MG63 (cell line): ENCODE data around the gene LRRC8D. TPM values are rescaled to one million over a fixed set of nuclear protein-coding genes. Genes with fewer than 3 reads are reported as not detected.

Experiments used
- DNase-seq: peaks from one replicate; pipeline ENCODE4 v3.0.0-alpha.2; 2020
- H3K27me3 ChIP-seq: fragments of 250-450 bp; sonication (Bioruptor Pico); 2 replicates; pipeline ENCODE4 v1.5.1; 2020; ENCODE audit warnings: mild to moderate bottlenecking, moderate library complexity
- H3K36me3 ChIP-seq: fragments of 250-450 bp; sonication (Bioruptor Pico); 2 replicates; pipeline ENCODE4 v1.5.1; 2020; ENCODE audit warnings: mild to moderate bottlenecking, moderate library complexity
- H3K4me3 ChIP-seq: fragments of 250-450 bp; sonication (Bioruptor Pico); 2 replicates; pipeline ENCODE4 v1.5.1; 2020; ENCODE audit warnings: mild to moderate bottlenecking, moderate library complexity
- H3K9me3 ChIP-seq: fragments of 250-450 bp; sonication (Bioruptor Pico); 2 replicates; pipeline ENCODE4 v1.5.1; 2020; ENCODE audit warnings: mild to moderate bottlenecking, moderate library complexity
- total RNA-seq: library from RNA; depleted of rRNA; stranded (reverse); fragments of >200 nt; shearing (Covaris generic); gene quantifications from 2 replicates; pipeline ENCODE4 v1.2.3, GENCODE V29; 2014; ENCODE audit warnings: low replicate concordance

Gene LRRC8D
- total RNA-seq, 1 experiment from 2014 or later: 21.5 TPM

DNA sequence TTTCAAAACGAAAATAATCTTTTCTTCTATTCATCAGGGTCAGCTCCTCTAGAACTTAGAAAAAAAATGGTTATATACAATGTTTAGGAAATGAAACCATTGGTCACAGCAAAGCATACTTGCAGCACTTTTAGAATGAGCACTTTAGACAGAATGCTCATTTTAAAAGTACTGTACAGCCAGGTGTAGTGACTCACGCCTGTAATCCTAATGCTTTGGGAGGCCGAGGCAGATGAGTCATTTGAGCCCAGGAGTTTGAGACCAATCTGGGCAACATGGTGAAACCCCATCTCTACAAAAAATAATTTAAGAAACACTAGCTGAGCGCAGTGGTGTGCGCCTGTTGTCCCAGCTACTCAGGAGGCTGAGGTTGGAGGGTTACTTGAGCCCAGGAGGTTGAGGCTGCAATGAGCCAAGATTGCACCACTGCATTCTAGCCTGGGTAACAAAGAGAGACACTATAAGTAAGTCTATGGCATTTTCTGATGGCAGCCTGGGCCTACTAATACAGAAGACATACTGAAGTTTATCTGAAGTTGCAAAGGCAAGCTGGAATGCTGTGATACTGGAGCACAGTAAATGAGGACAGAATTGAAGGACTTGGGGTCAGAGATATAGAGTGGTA is 125.1 kb downstream of the LRRC8D start:
- Histone ChIP-seq H3K9me3 (no peaks in the 10 kb centered on the region), H3K36me3 (no peaks in the 10 kb centered on the region), H3K4me3 (no peak overlapping the region), H3K27me3 (no peaks in the 10 kb centered on the region)
- DNase-seq: peak; percentile 41

DNA sequence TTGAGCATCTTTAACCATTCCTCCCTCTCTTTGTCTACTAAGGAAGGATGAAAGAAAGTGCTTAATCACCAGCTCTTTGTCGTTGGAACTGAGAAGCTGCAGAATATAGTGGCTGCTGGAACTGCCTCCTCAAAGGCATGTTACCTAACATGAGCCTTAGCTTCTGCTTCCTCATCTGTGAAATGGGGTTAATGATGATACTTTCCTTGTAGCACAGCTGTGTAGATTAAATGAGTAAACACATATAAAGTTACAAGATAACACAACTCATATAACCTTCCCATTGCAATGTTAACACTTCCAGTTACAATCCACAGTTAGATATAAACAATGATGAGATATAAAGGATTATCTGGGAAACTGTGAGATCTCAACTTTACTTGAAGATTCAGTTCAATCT is 125.7 kb downstream of the LRRC8D start:
- no peak overlapping the region for H3K4me3 ChIP-seq
- H3K9me3 ChIP-seq: no peaks in the 10 kb centered on the region
- no peaks in the 10 kb centered on the region for H3K27me3 ChIP-seq
- DNase-seq: no peak
- H3K36me3 ChIP-seq: no peaks in the 10 kb centered on the region

DNA sequence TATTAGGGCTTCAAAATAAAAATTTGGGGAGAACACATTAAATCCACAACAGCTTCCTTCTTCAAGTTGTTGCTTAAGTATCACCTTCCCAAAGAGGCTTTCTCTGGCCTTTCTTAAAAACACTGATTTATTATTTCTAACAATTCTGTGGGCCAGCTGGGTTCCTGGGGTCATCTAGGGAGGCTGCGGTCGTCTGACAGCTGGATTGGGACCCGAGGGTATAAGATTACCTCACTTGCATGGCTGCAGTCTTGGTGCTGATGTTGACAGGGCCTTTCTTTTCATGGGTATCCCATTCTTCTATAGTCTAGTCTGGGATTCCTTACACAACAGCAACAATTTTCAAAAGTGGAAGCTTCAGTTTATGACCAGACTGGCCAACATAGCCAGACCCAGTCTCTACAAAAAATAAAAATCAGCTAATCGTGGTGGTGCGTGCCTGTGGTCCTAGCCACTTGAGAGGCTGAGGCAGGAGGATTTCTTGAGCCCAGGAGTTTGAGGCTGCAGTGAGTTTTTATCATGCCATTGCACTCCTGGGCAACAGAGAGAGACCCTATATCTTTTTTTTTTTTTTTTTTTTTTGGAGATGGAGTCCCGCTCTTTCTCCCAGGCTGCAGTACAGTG is 128.0 kb downstream of the LRRC8D start:
- Histone ChIP-seq H3K36me3 (no peaks in the 10 kb centered on the region), H3K27me3 (no peaks in the 10 kb centered on the region), H3K4me3 (no peak overlapping the region), H3K9me3 (no peaks in the 10 kb centered on the region)
- no peak for DNase-seq

DNA sequence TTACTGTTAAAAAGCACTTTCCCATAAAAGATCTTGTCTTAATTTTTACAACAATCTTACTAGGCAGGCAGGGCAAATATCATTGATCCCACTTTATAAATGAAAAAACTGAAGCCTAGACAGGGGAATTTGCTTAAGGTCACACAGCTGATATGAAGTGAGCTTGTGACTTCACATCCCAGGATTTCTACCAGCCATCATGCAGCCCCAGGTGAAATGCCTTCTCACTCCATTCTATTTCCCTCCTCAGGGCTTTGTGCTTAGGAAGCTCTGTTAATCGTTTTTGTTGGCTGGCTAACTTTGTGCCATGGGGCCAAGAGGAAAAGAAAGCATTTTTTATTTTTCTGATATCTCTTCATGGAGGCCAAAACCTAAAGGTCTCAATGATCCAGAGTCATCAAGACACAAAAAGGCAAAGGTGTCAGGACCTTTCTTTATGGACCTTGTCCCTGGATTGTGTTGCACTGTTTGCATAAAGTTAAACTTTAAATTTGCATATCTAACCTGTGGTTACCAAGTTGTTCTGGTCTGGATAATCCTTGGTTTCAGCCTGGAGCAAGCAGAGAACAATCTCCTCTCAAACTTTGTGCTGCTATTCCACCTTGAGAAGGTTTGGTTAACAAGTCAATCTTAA is 129.3 kb downstream of the LRRC8D start:
- no peaks in the 10 kb centered on the region for H3K9me3 ChIP-seq
- no peaks in the 10 kb centered on the region for H3K27me3 ChIP-seq
- no peak for DNase-seq
- no peaks in the 10 kb centered on the region for H3K36me3 ChIP-seq
- no peak overlapping the region for H3K4me3 ChIP-seq

GRCh38 chr1:89950703-89951102 is 129.9 kb downstream of the LRRC8D start:
- Histone ChIP-seq H3K4me3 (no peak overlapping the region), H3K27me3 (no peaks in the 10 kb centered on the region), H3K36me3 (no peaks in the 10 kb centered on the region), H3K9me3 (no peaks in the 10 kb centered on the region)
- DNase-seq: no peak

GRCh38 chr1:89951766-89952604 is 131.2 kb downstream of the LRRC8D start:
- Histone ChIP-seq H3K4me3 (no peak overlapping the region), H3K36me3 (no peaks in the 10 kb centered on the region), H3K9me3 (no peaks in the 10 kb centered on the region), H3K27me3 (no peaks in the 10 kb centered on the region)
- no peak for DNase-seq

DNA sequence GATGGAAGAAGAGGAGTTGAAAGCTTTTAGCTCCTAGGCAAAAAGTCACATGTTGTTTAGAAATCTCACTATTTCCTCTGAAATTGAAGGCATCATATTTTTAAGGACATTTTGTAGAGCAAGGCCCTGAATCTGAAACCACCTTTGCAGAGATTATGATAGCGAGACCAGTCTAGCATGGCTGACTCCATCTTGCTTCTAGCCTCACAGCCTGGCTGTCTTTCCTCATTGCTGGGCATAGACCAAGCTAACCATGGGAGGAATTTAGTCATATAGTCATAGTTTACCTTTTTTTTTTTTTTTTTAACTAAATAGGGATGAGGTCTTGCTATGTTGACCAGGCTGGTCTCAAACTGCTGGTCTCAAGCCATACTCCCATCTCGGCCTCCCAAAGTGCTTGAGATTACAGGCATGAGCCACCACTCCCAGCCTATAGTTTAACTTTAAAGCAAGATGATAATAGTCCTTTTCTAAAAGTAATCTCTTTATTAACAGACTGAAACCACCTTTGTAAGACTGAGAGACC is 131.8 kb downstream of the LRRC8D start:
- no peak overlapping the region for H3K4me3 ChIP-seq
- DNase-seq: peak; percentile 2
- H3K36me3 ChIP-seq: no peaks in the 10 kb centered on the region
- H3K27me3 ChIP-seq: no peaks in the 10 kb centered on the region
- H3K9me3 ChIP-seq: no peaks in the 10 kb centered on the region

GRCh38 chr1:89953131-89953626 is 132.3 kb downstream of the LRRC8D start:
- no peaks in the 10 kb centered on the region for H3K27me3 ChIP-seq
- no peaks in the 10 kb centered on the region for H3K36me3 ChIP-seq
- H3K9me3 ChIP-seq: no peaks in the 10 kb centered on the region
- no peak overlapping the region for H3K4me3 ChIP-seq
- DNase-seq: peak; percentile 91

GRCh38 chr1:89953929-89954328 is 133.1 kb downstream of the LRRC8D start:
- DNase-seq: peak; percentile 12
- no peaks in the 10 kb centered on the region for H3K36me3 ChIP-seq
- H3K27me3 ChIP-seq: no peaks in the 10 kb centered on the region
- H3K4me3 ChIP-seq: no peak overlapping the region
- peaks cover 2% of the 10 kb centered on the region; the same call in 1 of the 2 replicates for H3K9me3 ChIP-seq

DNA sequence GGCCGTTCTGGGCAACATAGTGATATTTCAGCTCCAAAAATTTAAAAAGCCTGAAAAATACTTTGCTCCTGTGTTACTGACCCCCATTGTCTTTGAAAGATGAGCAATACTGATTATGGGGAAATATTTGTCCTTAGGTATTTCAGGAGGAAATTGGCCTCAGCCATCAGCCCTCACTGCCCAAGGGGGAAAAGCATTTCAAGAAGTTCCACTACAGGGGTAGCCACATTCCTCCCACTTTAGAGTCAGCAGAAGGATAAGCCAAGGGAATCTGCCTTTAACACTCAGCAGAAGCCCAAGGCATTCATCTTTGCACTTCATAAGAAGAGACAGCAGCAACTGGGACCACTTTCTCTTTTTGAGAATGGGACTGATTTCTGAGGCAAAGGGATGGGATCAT is 133.6 kb downstream of the LRRC8D start:
- Histone ChIP-seq H3K9me3 (peaks cover 4% of the 10 kb centered on the region; the same call in 1 of the 2 replicates), H3K27me3 (no peaks in the 10 kb centered on the region), H3K36me3 (no peaks in the 10 kb centered on the region), H3K4me3 (no peak overlapping the region)
- no peak for DNase-seq

DNA sequence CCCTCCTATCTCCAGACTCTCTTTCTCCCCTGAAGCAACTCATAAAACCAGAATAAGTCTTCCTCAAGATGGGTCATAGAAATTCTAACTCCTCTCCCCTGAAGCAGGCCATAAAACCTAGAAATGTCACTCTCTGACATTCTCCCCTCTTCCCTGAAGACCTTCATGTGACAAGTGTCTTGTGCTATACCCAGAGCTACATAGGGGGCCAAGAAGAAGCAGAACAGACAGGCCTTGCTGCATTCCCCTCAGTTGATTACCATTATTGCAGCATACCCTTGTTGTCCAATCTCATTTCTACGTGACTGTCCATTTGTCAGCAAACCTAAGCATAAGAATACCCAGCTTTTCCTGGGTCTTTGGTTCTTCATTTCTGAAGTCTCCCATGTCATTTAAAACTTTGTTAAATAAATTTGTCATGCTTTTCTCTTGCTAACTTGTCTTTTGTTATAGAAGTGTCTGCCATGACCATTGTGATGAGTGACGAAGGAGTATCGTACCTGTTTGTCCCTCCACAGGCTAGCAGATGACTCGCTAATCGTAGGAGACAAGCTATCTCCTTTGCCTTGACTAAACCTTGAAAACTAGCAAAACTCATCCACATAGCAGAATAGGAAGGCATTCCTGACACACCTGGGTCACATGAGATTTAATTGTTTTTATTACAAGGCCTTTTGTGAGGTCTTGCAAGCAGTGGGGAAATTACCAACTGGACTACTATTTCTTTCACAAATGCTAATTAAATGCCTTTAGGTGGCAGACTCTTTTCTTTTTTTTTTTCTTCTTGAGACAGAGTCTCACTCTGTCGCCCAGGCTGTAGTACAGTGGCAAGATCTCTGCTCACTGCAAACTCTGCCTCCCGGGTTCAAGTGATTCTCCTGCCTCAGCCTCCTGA is 134.7 kb downstream of the LRRC8D start:
- Histone ChIP-seq H3K27me3 (no peaks in the 10 kb centered on the region), H3K4me3 (no peak overlapping the region), H3K9me3 (peaks cover 5% of the 10 kb centered on the region; the same call in 1 of the 2 replicates), H3K36me3 (no peaks in the 10 kb centered on the region)
- no peak for DNase-seq

DNA sequence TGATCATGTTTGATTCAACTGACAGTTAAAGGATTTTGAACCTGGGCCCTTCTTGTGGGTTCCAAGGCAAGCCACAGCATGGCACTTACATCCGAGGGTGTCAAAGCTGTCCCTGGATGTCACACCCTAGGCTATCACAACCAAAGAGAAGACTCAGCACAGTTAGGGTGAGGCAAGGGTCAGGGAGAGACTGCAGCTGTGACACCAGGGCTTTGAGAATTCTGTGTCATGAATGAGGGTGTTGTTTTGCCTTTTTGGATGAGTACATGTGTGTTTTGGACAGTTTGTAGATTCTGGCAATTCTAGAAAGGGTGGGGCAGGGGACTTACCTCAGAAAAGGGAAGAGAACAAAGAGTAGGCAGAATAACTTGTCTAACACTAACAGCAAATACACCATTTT is 136.3 kb downstream of the LRRC8D start:
- no peaks in the 10 kb centered on the region for H3K27me3 ChIP-seq
- no peak overlapping the region for H3K4me3 ChIP-seq
- H3K36me3 ChIP-seq: no peaks in the 10 kb centered on the region
- DNase-seq: no peak
- H3K9me3 ChIP-seq: peaks cover 6% of the 10 kb centered on the region; the same call in 1 of the 2 replicates

DNA sequence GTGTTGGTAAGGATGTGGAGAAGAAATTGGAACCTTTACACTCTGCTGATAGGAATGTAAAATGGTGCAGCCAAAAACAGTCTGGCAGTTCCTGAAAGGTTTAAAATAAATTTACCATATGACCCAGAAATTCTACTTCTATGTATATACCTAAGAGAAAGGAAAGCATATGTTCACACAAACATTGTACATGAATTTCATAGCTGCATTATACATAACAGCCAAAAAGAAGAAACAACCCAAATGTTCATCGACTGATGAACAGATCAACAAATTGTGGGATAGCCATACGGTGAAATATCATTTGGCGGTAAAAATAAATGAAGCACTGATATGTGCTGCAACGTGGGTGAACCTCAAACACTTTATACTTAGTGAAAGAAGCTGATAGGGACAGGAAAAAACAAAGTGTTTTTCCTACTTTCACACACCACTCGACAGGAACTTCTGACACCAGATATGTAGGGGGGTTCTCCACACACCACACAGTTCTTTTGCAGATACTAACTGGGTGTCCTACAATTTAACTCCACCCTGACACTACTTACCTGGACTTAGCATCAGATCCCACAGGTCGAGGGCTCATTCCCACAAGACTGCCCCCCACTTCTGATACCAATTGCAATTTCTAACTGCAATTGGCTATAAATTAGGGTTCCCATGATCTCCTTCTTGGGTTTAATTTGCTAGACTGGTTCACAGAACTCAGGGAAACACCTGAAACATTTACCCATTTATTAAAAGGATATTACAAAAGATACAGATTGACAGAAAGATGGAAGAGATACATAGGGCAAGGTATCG is 138.2 kb downstream of the LRRC8D start:
- Histone ChIP-seq H3K9me3 (peaks cover 6% of the 10 kb centered on the region; the same call in 1 of the 2 replicates), H3K36me3 (no peaks in the 10 kb centered on the region), H3K27me3 (no peaks in the 10 kb centered on the region), H3K4me3 (no peak overlapping the region)
- no peak for DNase-seq

- Histone ChIP-seq H3K4me3 (no peak overlapping the region), H3K27me3 (no peaks in the 10 kb centered on the region), H3K36me3 (no peaks in the 10 kb centered on the region), H3K9me3 (peaks cover 6% of the 10 kb centered on the region; the same call in 1 of the 2 replicates)
- no peak for DNase-seq
These were observed 138.9 kb downstream of the LRRC8D start for GRCh38 chr1:89959719-89960118.
